ENCODE results near the gene TFPI2.

The TFPI2 gene

GRCh38 chr7:93854480-93854879 is 36.1 kb downstream of the TFPI2 start:
- DNase-seq = no peak

- DNase-seq = no peak
Observed at GRCh38 chr7:93851536-93851935, 39.0 kb downstream of the TFPI2 start.

- DNase-seq = no peak
Observed at GRCh38 chr7:93843260-93843659, 47.3 kb downstream of the TFPI2 start.

GRCh38 chr7:93838966-93839365 is 51.6 kb downstream of the TFPI2 start:
- DNase-seq = no peak

GRCh38 chr7:93837245-93837644 is 53.3 kb downstream of the TFPI2 start:
- DNase-seq = no peak

GRCh38 chr7:93836116-93836515 is 54.4 kb downstream of the TFPI2 start:
- no peak for DNase-seq

GRCh38 chr7:93835702-93836101 is 54.9 kb downstream of the TFPI2 start:
- no peak for DNase-seq
